Activated CD8-positive, alpha-beta memory T cell treated with anti-CD3 and anti-CD28 coated beads for 36 hours (primary cell): ENCODE data around the gene PLEK. TPM values are rescaled to one million over a fixed set of nuclear protein-coding genes. Genes with fewer than 3 reads are reported as not detected.
"Not testable (repeated sequence)": the region's sequence is repeated elsewhere in the genome, so short reads cannot be mapped to it uniquely, and the experiment has no call there.

Experiments
- CTCF ChIA-PET: fragments of 350-600 bp; sonication (Branson Sonifier 250); formaldehyde crosslinking; loops from one replicate; lab custom pipeline; 2021; ENCODE audit warnings: antibody characterized with exemption; lab: Charles Lee
- POLR2A ChIA-PET: fragments of 350-600 bp; sonication (Branson Sonifier 250); formaldehyde crosslinking; loops from one replicate; lab custom pipeline; 2021; ENCODE audit warnings: antibody characterized with exemption; lab: Charles Lee
- total RNA-seq, 2 experiments: library from RNA; stranded (reverse); gene quantifications; one replicate each; pipeline ENCODE4 v1.2.3, GENCODE V29; 2021

PLEK gene
- total RNA-seq, 2 experiments from 2014 or later: 19.9 to 20.0 TPM

DNA sequence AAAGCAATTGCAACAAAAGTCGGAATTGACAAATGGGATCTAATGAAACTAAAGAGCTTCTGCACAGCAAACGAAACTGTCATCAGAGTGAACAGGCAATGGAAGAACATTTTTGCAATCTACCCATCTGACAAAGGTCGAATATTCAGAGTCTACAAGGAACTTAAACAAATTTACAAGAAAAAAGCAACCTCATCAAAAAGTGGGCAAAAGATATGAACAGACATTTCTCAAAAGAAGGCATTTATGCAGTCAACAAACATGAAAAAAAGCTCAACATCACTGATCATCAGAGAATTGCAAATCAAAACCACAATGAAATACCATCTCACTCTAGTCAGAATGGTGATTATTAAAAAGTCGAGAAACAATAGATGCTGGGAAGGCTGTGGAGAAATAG is 16.0 kb upstream of the PLEK start:
- CTCF ChIA-PET, POLR2A ChIA-PET: not testable (repeated sequence)

GRCh38 chr2:68351997-68352396 is 13.1 kb upstream of the PLEK start:
- POLR2A ChIA-PET: no interaction called here
- CTCF ChIA-PET: no interaction called here

DNA sequence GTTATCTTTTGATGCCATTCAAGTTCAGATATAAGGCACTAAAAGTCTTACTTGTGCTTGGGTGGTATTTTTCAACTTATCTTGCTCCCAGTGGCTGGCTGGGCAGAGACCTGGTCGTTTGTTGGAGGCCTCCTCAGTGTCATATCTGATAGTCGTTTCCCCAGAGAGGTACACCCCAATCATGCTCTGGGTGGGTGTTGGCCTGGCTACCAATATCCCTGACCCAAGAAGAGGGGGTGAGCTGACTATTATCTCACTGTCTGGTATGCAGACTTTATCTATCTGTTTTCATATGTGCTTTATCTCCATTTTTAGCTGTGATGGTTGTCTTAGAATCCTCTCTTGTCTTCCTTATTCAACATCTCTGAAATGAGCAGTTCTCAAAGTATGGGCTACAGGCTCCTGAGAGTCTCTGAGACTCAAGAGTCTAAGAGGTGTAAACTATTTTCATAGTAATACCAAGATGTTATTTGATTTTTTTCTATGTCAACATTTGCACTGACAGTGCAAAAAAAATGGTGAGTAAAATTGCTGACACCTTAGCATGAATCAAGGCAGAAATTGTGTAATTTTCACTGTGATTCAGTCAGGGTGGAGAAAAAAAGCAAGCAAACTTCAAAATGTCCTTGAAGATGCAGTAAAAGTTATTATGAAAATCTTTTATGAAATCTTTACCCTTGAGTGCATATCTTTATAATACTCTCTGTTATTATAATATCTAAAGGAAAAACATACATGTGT is 12.3 kb upstream of the PLEK start:
- ChIA-PET CTCF (no interaction called here), POLR2A (no interaction called here)

GRCh38 chr2:68356599-68357239 is 8.4 kb upstream of the PLEK start:
- ChIA-PET CTCF (no interaction called here), POLR2A (no interaction called here)

DNA sequence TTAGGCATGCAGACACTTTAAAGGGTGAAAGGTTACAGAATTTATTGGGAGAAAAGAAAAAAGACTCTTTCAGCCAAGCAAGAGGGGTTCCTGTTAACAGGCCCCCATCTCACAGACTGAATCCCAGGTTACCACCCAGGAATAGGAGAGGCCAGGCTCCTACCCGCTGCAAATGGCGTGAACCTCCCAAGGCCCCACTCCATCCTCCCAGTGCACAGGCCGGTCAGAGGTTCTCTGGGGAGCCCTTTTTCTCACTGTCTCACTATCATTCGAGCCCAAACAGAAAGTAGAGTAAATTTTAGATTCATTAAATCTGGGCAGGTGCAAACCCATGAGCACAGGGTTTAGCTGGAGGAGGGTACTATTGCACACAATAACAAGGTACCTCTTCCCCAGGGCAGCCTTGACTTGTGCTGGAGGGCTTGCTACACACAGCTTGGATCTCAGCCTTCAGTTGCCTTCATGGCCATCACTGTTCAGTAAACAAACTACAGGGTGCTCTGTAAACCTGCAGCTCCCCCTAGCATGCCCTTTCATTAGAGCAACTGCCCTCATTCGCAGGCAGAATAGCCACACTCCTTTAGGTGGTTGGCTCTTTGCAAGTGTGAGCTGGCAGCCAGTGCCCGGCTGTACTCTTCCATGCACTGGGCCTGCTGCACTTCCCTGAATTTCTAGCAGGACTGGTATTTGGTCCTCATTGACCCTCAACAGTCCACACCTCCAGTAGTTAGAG is 7.3 kb upstream of the PLEK start:
- POLR2A ChIA-PET: no interaction called here

DNA sequence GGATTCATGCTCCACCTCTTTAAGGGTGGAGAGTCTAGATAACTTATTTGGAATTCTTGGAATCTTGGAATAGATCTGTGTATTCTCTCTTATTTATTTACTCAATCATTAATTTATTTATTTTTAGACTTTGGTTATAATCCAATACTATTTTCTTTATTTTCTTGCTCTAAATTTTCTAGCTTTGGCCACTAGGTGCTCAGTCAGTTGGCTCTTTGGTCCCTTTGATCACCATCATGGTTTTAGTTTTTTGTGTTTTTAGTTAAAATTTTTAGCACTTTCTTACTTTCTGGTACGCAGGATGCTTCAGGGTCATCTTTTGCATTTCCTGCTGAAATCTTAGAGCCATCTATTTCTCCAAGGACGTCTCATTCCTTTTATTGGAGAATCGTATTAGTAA is 5.2 kb upstream of the PLEK start:
- ChIA-PET CTCF (no interaction called here), POLR2A (no interaction called here)

More for the DNA sequence above, 7.3 kb upstream of the PLEK start:
- CTCF ChIA-PET: interaction anchor here (0.6 to 0.7 kb wide), 2 partner anchors 87 to 1502 kb away, joined by 3 read pairs; no protein-coding TSS in a partner anchor

- POLR2A ChIA-PET: no interaction called here
- CTCF ChIA-PET: interaction anchor here (0.7 kb wide), 1 partner anchor 65 kb away, joined by 3 read pairs; no protein-coding TSS in a partner anchor
Observed at GRCh38 chr2:68362069-68362468, 3.0 kb upstream of the PLEK start.

DNA sequence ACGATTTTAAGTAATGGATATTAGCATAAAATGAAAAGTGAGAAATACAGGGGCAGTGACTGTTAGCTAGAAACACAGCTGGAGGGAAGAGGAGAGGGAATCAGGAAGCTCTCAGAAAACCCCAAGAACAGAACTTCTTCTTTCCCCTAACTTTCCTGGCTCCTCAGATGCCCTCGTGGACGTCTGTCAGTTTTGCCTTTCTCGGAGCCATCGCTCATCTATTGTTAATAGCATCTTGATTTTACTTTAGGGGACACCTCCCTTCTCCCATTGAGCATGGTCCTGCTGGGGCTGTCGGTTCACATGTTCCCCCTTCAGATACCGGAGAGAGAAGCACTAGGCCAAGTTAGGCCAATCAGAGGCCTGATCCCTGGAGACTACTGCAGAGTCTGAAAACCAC is 2.3 kb upstream of the PLEK start:
- CTCF ChIA-PET: no interaction called here
- POLR2A ChIA-PET: no interaction called here

GRCh38 chr2:68363721-68364120 is 1.4 kb upstream of the PLEK start:
- CTCF ChIA-PET: no interaction called here

GRCh38 chr2:68366083-68366560 is 1.0 kb downstream of the PLEK start:
- ChIA-PET CTCF (interaction anchor here (2.3 kb wide), 1 partner anchor 75 kb away, joined by 12 read pairs; no protein-coding TSS in a partner anchor), POLR2A (interaction anchor here (0.6 to 1.2 kb wide), 5 partner anchors 58 to 208 kb away, joined by 3 to 4 read pairs (median 3); partner anchors contain the start of genes PNO1 and PPP3R1)

More at GRCh38 chr2:68363721-68364120, 1.4 kb upstream of the PLEK start:
- POLR2A ChIA-PET: no interaction called here

DNA sequence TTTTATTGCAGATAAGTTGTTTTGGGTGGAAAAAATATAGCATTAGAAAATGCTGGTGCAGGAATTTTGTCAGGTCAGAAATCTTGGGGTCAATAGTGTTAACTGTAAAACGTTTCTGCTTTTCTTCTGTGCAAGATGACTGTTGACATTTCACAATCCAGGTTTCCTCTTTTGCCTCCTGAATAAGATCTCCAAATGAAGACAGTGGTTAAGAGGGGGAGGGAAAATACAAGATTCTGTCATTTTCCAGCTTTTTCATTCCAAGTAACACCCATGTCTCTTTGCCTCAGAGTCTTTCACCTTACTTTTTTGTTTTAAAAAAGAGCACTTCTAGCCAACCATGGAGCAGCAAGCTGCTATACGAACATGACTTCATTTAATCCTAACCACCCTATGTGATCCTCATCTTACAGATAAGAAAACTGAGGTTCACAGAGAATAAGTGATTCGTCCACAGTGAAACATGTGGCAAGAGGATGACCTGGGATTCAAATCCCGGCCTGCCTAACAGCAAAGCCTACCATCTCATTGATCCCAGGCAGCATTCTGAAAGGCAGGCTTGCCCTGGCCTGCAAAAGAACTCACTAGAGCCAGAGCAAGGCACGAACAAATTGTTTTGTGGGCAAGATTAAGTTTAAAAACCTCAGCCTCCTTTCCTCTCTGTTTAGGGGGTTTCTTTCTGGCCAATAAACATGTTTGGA is 3.0 kb downstream of the PLEK start:
- POLR2A ChIA-PET: interaction anchor here (0.6 kb wide), 1 partner anchor 121 kb away, joined by 7 read pairs; no protein-coding TSS in a partner anchor
- CTCF ChIA-PET: interaction anchor here (1.6 kb wide), 1 partner anchor 73 kb away, joined by 6 read pairs; no protein-coding TSS in a partner anchor

GRCh38 chr2:68368654-68369336 is 3.7 kb downstream of the PLEK start:
- POLR2A ChIA-PET: interaction anchor here (0.6 kb wide), 1 partner anchor 122 kb away, joined by 7 read pairs; no protein-coding TSS in a partner anchor
- CTCF ChIA-PET: interaction anchor here (1.6 kb wide), 1 partner anchor 72 kb away, joined by 6 read pairs; no protein-coding TSS in a partner anchor

DNA sequence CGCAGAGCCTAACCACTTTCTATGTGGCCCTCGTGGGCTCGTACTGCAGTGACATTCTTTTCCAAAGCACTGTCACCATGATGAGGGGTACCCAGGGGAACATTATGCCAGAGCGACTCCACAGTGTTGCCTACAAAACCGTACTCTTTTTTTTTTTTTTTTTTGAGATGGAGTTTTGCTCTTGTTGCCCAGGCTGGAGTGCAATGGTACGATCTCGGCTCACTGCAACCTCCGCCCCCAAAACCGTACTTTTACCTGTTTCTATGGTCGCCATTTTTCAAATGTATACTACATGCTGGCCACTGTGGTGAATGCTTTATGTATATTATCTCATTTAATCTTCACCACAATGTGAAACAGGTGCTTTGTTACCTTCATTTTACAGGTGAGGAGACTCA is 4.3 kb downstream of the PLEK start:
- POLR2A ChIA-PET: no interaction called here
- CTCF ChIA-PET: no interaction called here

- ChIA-PET CTCF (interaction anchor here (0.9 to 1.0 kb wide), 2 partner anchors 71 to 88 kb away, joined by 3 to 4 read pairs; no protein-coding TSS in a partner anchor), POLR2A (no interaction called here)
Observed at GRCh38 chr2:68371138-68371537, 6.1 kb downstream of the PLEK start.

- POLR2A ChIA-PET: no interaction called here
- CTCF ChIA-PET: interaction anchor here (0.9 to 1.0 kb wide), 2 partner anchors 70 to 88 kb away, joined by 3 to 4 read pairs; no protein-coding TSS in a partner anchor
Observed at GRCh38 chr2:68371581-68371980, 6.5 kb downstream of the PLEK start.

DNA sequence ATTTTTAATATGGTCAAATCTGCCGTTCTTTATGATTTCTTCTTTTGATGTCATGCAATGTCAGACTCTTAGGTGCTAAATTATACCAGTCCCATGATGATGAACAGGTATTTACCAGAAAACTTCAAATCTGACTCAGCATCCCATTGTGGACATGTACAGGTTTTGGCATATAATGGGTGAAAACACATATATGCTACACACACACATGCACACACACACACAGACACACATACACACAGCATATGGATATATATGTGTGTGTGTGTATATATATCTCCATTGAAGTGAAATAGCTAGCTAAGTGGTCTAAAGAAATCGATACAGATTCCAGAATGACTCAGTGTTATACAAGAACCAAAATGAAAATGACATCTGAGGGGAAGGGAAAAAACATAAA is 7.4 kb downstream of the PLEK start:
- POLR2A ChIA-PET: no interaction called here

GRCh38 chr2:68374184-68374583 is 9.1 kb downstream of the PLEK start:
- POLR2A ChIA-PET: no interaction called here
- CTCF ChIA-PET: no interaction called here

More for the DNA sequence above, 7.4 kb downstream of the PLEK start:
- CTCF ChIA-PET: no interaction called here

- POLR2A ChIA-PET: no interaction called here
- CTCF ChIA-PET: no interaction called here
Observed at GRCh38 chr2:68375582-68375981, 10.5 kb downstream of the PLEK start.
